ENCODE data around the gene REPS2. TPM values are rescaled to one million over a fixed set of nuclear protein-coding genes. Genes with fewer than 3 reads are reported as not detected.

The REPS2 gene
- total RNA-seq, 2 donors from 2014 or later = 15.8 to 19.7 TPM

DNA sequence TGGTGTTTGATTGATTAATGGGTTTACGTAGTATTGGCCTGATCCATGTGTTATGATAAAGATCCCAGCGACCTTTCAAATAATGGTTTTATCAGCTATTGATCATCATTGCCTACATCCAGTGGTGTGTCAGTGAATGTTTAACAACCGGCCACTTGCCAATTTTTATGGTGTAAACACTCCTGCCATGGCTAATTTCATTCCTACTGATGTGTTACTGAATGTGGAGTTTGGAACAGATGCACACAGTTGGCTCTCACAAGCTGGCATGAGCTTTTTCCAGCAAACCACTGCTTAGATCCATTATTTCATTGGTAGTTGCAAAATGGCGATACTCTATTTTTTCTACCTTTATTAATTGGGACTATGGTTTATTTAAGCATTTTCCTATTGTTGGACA lies 139.9 kb downstream of the REPS2 start:
- ATAC-seq (no peak), DNase-seq (no peak)
- intact Hi-C loops (cut with DNase I) = no loop called here
- H3K27me3 ChIP-seq = no peaks in the 10 kb centered on the region
- no peaks in the 10 kb centered on the region for H3K36me3 ChIP-seq (replicated peaks in 1 of 2; ENCODE audit: insufficient read depth in 1 of 2, low read depth in 2 of 2)
- no peak overlapping the region for H3K27ac ChIP-seq
- H3K9me3 ChIP-seq = no peaks in the 10 kb centered on the region
- TF ChIP-seq, protein P1, sequence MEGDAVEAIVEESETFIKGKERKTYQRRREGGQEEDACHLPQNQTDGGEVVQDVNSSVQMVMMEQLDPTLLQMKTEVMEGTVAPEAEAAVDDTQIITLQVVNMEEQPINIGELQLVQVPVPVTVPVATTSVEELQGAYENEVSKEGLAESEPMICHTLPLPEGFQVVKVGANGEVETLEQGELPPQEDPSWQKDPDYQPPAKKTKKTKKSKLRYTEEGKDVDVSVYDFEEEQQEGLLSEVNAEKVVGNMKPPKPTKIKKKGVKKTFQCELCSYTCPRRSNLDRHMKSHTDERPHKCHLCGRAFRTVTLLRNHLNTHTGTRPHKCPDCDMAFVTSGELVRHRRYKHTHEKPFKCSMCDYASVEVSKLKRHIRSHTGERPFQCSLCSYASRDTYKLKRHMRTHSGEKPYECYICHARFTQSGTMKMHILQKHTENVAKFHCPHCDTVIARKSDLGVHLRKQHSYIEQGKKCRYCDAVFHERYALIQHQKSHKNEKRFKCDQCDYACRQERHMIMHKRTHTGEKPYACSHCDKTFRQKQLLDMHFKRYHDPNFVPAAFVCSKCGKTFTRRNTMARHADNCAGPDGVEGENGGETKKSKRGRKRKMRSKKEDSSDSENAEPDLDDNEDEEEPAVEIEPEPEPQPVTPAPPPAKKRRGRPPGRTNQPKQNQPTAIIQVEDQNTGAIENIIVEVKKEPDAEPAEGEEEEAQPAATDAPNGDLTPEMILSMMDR (IDR thresholded peaks at IDR 0.05) = no peak
- TF ChIP-seq POLR2A (IDR thresholded peaks at IDR 0.05) = no peak
- no peaks in the 10 kb centered on the region for H3K4me1 ChIP-seq
- no peak overlapping the region for H3K4me3 ChIP-seq
- 78 to 82% methylated on average over 4 of the region's 4 CpGs for WGBS, 2 donors

- Histone ChIP-seq H3K9me3 (no peaks in the 10 kb centered on the region), H3K4me1 (no peaks in the 10 kb centered on the region), H3K4me3 (no peak overlapping the region), H3K36me3 (replicated peaks in 1 of 2; ENCODE audit: insufficient read depth in 1 of 2, low read depth in 2 of 2) (no peaks in the 10 kb centered on the region), H3K27me3 (no peaks in the 10 kb centered on the region), H3K27ac (no peak overlapping the region)
- no peak for TF ChIP-seq POLR2A (IDR thresholded peaks at IDR 0.05)
- TF ChIP-seq, protein P1 (IDR thresholded peaks at IDR 0.05) = no peak
- ATAC-seq (no peak), DNase-seq (no peak)
- intact Hi-C loops (cut with DNase I) = no loop called here
These were observed 148.7 kb downstream of the REPS2 start for GRCh38 chrX:17095161-17095560.

- DNase-seq (no peak), ATAC-seq (no peak)
- H3K36me3 ChIP-seq (replicated peaks in 1 of 2; ENCODE audit: insufficient read depth in 1 of 2, low read depth in 2 of 2) = no peaks in the 10 kb centered on the region
- intact Hi-C loops (cut with DNase I) = no loop called here
- no peaks in the 10 kb centered on the region for H3K9me3 ChIP-seq
- H3K27ac ChIP-seq = no peak overlapping the region
- 81 to 100% methylated on average over 1 of the region's 1 CpG for WGBS, 2 donors
- TF ChIP-seq, protein P1 (IDR thresholded peaks at IDR 0.05) = no peak
- no peak for TF ChIP-seq POLR2A (IDR thresholded peaks at IDR 0.05)
- H3K4me3 ChIP-seq = no peak overlapping the region
- no peaks in the 10 kb centered on the region for H3K27me3 ChIP-seq
- H3K4me1 ChIP-seq = no peaks in the 10 kb centered on the region
These were observed 152.2 kb downstream of the REPS2 start for GRCh38 chrX:17098516-17099247.

DNA sequence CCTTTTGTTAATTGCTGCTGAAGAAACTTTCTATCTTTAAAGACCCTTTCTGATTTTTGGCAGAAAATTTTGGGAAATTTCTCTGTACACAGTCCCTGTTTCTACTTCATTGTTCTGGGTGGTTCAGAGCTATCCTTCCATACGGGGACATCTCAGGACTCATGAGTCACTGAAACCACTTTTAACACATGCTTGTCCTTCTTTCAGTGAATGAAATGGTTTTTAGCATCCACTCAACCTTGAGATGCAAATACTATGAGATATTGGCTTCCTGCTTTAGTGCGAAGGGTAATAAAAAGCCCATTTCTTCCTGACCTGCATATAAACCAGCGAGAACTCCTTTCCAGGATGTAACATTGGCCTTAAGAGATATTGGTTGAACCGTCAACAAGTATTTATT lies 158.0 kb downstream of the REPS2 start:
- intact Hi-C loops (cut with DNase I) = no loop called here
- H3K36me3 ChIP-seq (replicated peaks in 1 of 2; ENCODE audit: insufficient read depth in 1 of 2, low read depth in 2 of 2) = no peaks in the 10 kb centered on the region
- no peaks in the 10 kb centered on the region for H3K27me3 ChIP-seq
- 75 to 88% methylated on average over 4 of the region's 4 CpGs for WGBS, 2 donors
- H3K9me3 ChIP-seq = no peaks in the 10 kb centered on the region
- ATAC-seq (no peak), DNase-seq (no peak)
- H3K4me3 ChIP-seq = no peak overlapping the region
- H3K27ac ChIP-seq = no peak overlapping the region
- H3K4me1 ChIP-seq = no peaks in the 10 kb centered on the region
- TF ChIP-seq, protein P1 (IDR thresholded peaks at IDR 0.05) = no peak
- no peak for TF ChIP-seq POLR2A (IDR thresholded peaks at IDR 0.05)

GRCh38 chrX:17120816-17121215 lies 174.4 kb downstream of the REPS2 start:
- ATAC-seq (no peak), DNase-seq (no peak)
- intact Hi-C loops (cut with DNase I) = no loop called here
- Histone ChIP-seq H3K4me3 (no peak overlapping the region), H3K27ac (no peak overlapping the region), H3K4me1 (no peaks in the 10 kb centered on the region), H3K27me3 (no peaks in the 10 kb centered on the region), H3K9me3 (no peaks in the 10 kb centered on the region), H3K36me3 (replicated peaks in 1 of 2; ENCODE audit: insufficient read depth in 1 of 2, low read depth in 2 of 2) (no peaks in the 10 kb centered on the region)
- WGBS, 2 donors = 79 to 93% methylated on average over 5 to 6 of the region's 6 CpGs
- TF ChIP-seq POLR2A (IDR thresholded peaks at IDR 0.05) = no peak
- TF ChIP-seq, protein P1 (IDR thresholded peaks at IDR 0.05) = no peak

Data from body of pancreas (tissue), 4 donors.